Glutamatergic neuron (in vitro differentiated cells): ENCODE results near the gene CFAP92. TPM values are rescaled to one million over a fixed set of nuclear protein-coding genes. Genes with fewer than 3 reads are reported as not detected.

Source experiments
- DNase-seq: peaks from one replicate; pipeline ENCODE4 v3.0.0; 2022
- H3K27ac Mint-ChIP-seq: one replicate; pipeline ENCODE4 v1.8.0; 2020; ENCODE audit warnings: mild to moderate bottlenecking, mixed read lengths, inconsistent platforms; ENCODE audit not compliant: unreplicated experiment
- H3K27me3 Mint-ChIP-seq: one replicate; pipeline ENCODE4 v1.8.0; 2020; ENCODE audit warnings: mild to moderate bottlenecking, moderate library complexity, mixed read lengths, inconsistent platforms; ENCODE audit not compliant: unreplicated experiment
- H3K36me3 Mint-ChIP-seq: one replicate; pipeline ENCODE4 v1.8.0; 2020; ENCODE audit warnings: mild to moderate bottlenecking, mixed read lengths, inconsistent platforms; ENCODE audit not compliant: unreplicated experiment
- H3K4me1 Mint-ChIP-seq: one replicate; pipeline ENCODE4 v1.8.0; 2020; ENCODE audit warnings: mild to moderate bottlenecking, low read depth, mixed read lengths, inconsistent platforms; ENCODE audit not compliant: unreplicated experiment
- H3K4me3 Mint-ChIP-seq: one replicate; pipeline ENCODE4 v1.8.0; 2020; ENCODE audit warnings: mild to moderate bottlenecking, mixed read lengths, inconsistent platforms; ENCODE audit not compliant: unreplicated experiment
- H3K9me3 Mint-ChIP-seq: one replicate; pipeline ENCODE4 v1.8.0; 2020; ENCODE audit warnings: mild to moderate bottlenecking, moderate library complexity, mixed read lengths, inconsistent platforms; ENCODE audit not compliant: unreplicated experiment
- total RNA-seq: library from RNA; stranded (reverse); fragmentation: NEBNext Ultra II Directional; extraction: Animal tissue kit (Norgen Biotek cat#: 25700); gene quantifications from one replicate; pipeline ENCODE4 v1.2.1, GENCODE V29; 2021; ENCODE audit not compliant: unreplicated experiment
- TF ChIP-seq, protein P1 (sequence below): fragments of 200-600 bp; sonication (generic); IDR thresholded peaks from one replicate; pipeline ENCODE4 v1.5.0; 2021; ENCODE audit not compliant: partially characterized antibody, unreplicated experiment

Gene CFAP92
- total RNA-seq, 1 donor from 2014 or later: 0.15 TPM

- Mint-ChIP-seq H3K4me1 (no peaks in the 10 kb centered on the region), H3K36me3 (peaks cover 59% of the 10 kb centered on the region), H3K27ac (no peak overlapping the region), H3K4me3 (no peak overlapping the region), H3K9me3 (peaks cover 38% of the 10 kb centered on the region), H3K27me3 (peaks cover 7% of the 10 kb centered on the region)
- no peak for DNase-seq
- TF ChIP-seq, protein P1, sequence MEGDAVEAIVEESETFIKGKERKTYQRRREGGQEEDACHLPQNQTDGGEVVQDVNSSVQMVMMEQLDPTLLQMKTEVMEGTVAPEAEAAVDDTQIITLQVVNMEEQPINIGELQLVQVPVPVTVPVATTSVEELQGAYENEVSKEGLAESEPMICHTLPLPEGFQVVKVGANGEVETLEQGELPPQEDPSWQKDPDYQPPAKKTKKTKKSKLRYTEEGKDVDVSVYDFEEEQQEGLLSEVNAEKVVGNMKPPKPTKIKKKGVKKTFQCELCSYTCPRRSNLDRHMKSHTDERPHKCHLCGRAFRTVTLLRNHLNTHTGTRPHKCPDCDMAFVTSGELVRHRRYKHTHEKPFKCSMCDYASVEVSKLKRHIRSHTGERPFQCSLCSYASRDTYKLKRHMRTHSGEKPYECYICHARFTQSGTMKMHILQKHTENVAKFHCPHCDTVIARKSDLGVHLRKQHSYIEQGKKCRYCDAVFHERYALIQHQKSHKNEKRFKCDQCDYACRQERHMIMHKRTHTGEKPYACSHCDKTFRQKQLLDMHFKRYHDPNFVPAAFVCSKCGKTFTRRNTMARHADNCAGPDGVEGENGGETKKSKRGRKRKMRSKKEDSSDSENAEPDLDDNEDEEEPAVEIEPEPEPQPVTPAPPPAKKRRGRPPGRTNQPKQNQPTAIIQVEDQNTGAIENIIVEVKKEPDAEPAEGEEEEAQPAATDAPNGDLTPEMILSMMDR: no peak
Measured at GRCh38 chr3:128923576-128923975, 70.3 kb downstream of the CFAP92 start.

- no peaks in the 10 kb centered on the region for H3K4me1 Mint-ChIP-seq
- H3K27me3 Mint-ChIP-seq: peaks cover 7% of the 10 kb centered on the region
- DNase-seq: no peak
- TF ChIP-seq, protein P1: no peak
- H3K27ac Mint-ChIP-seq: no peak overlapping the region
- peaks cover 61% of the 10 kb centered on the region for H3K36me3 Mint-ChIP-seq
- no peak overlapping the region for H3K4me3 Mint-ChIP-seq
- peaks cover 36% of the 10 kb centered on the region for H3K9me3 Mint-ChIP-seq
Measured at GRCh38 chr3:128922804-128923459, 70.9 kb downstream of the CFAP92 start.

DNA sequence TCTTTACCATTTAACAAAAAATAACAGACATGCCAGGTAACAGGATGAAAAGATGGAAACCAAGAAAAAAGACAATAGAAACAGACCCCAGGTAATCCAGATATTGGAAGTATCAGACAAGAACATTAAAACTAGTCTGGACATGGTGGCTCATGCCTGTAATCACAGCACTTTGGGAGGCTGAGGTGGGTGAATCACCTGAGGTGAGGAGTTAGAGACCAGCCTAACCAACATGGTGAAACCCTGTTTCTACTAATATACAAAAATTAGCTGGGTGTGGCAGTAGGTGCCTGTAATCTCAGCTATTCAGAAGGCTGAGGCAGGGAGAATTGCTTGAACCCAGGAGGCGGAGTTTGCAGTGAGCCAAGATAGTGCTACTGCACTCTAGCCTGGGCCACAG lies 73.9 kb downstream of the CFAP92 start:
- H3K27me3 Mint-ChIP-seq: peaks cover 5% of the 10 kb centered on the region
- no peak for DNase-seq
- TF ChIP-seq, protein P1: no peak
- H3K27ac Mint-ChIP-seq: no peak overlapping the region
- H3K4me3 Mint-ChIP-seq: no peak overlapping the region
- H3K4me1 Mint-ChIP-seq: no peaks in the 10 kb centered on the region
- H3K36me3 Mint-ChIP-seq: peaks cover 56% of the 10 kb centered on the region
- peaks cover 24% of the 10 kb centered on the region for H3K9me3 Mint-ChIP-seq

GRCh38 chr3:128917291-128917690 lies 76.6 kb downstream of the CFAP92 start:
- Mint-ChIP-seq H3K4me1 (no peaks in the 10 kb centered on the region), H3K27ac (no peak overlapping the region), H3K36me3 (peaks cover 41% of the 10 kb centered on the region), H3K9me3 (peaks cover 11% of the 10 kb centered on the region), H3K27me3 (peaks cover 5% of the 10 kb centered on the region), H3K4me3 (no peak overlapping the region)
- TF ChIP-seq, protein P1: no peak
- DNase-seq: no peak

DNA sequence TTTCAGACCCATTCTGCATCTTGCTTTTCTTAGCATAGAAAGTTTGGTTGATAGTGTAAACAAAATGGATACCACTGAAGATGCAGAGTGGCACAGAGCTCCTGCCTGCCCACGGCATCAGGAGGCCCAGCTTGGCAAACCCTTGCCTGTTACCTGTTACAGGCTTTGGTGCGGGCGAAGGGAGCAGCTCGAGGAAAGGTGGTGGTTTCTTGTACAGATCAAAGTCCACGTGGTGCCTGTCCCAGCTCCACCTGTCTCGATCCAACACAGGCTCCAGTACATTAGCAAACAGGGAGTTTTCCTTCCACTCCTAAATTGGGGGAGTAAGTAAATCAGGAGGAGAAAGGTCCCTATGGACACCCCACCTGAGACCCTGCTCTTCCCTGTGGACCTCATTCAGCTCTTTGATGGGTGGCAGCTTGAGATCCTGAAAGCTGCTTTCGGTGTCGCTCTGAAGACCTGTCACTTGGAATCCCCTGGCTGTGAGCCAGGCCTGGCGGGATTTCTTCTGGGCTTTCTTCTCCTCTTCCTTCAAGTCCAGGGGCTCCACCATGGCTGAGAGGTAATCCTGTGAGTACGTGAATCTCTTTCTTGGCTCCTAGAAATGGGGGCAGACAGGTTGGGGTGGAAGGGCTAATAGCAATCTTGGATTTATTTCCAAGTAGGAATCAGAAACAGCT lies 78.8 kb downstream of the CFAP92 start:
- TF ChIP-seq, protein P1: no peak
- H3K4me3 Mint-ChIP-seq: no peak overlapping the region
- H3K27ac Mint-ChIP-seq: no peak overlapping the region
- no peak for DNase-seq
- peaks cover 2% of the 10 kb centered on the region for H3K27me3 Mint-ChIP-seq
- peaks cover 2% of the 10 kb centered on the region for H3K9me3 Mint-ChIP-seq
- H3K36me3 Mint-ChIP-seq: peaks cover 28% of the 10 kb centered on the region
- no peaks in the 10 kb centered on the region for H3K4me1 Mint-ChIP-seq
